ENCODE measurements around the gene HOXA3. TPM values are rescaled to one million over a fixed set of nuclear protein-coding genes. Genes with fewer than 3 reads are reported as not detected.
A peak's percentile ranks its signal among the peaks of the same experiment; 100 is the strongest.

The HOXA3 gene
- total and polyA plus RNA-seq, 2 experiments from 2014 or later, result 0.83 to 4.1 TPM

DNA sequence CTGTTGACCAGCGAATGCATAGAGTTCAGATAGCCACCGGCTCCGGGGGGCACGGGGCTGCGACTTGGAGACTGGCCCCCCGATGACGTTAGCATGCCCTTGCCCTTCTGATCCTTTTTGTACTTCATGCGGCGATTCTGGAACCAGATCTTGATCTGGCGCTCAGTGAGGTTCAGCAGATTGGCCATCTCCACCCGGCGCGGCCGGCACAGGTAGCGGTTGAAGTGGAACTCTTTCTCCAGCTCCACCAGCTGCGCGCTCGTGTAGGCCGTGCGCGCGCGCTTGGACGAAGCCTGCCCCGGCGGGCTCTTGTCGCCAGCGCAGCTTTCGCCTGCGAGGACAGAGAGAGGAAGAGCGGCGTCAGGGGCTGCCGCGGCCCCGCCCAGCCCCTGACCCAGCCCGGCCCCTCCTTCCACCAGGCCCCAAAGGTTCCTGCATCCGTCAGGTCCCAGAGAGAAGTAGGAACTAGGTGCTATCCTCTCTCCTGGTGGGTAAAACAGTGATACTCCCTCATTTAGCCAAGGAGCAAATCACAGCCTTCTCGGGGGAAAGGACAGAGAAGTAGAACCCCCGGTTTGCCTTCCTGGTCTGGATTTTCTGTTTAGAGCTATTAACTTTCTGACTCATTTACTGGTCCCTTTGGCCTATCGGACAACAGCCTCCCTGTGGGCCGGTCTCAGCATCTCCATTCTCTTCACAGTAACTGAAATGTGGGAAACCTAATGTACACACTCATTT is 43.8 kb downstream of the HOXA3 start:
- Histone ChIP-seq H3K4me3 (no peak overlapping the region), H3K9me3 (ENCODE audit: low read depth) (no peaks in the 10 kb centered on the region), H3K79me2 (peaks cover 14% of the 10 kb centered on the region), H3K9me2 (replicated peaks; ENCODE audit: insufficient read depth) (no peaks in the 10 kb centered on the region), H3K27ac (no peak overlapping the region), H3K27me3 (peaks cover 89% of the 10 kb centered on the region), H2AFZ (no peak overlapping the region), H4K20me1 (ENCODE audit: insufficient read depth, poor library complexity, severe bottlenecking) (peaks cover under 1% of the 10 kb centered on the region), H3K4me2 (peak overlapping the region; percentile 59), H3K36me3 (replicated peaks; ENCODE audit: insufficient read depth, low read depth) (no peaks in the 10 kb centered on the region), H3K4me1 (ENCODE audit: insufficient read depth) (peaks cover 20% of the 10 kb centered on the region)
- 41% methylated on average over 28 of the region's 41 CpGs for WGBS (ENCODE audit: low lambda C conversion rate, missing lambda C conversion rate)
- no peak for DNase-seq (ENCODE audit: low spot score)
- TF ChIP-seq EZH2 (IDR thresholded peaks at IDR 0.05; ENCODE audit: borderline replicate concordance), result no peak
- TF ChIP-seq, protein P1, sequence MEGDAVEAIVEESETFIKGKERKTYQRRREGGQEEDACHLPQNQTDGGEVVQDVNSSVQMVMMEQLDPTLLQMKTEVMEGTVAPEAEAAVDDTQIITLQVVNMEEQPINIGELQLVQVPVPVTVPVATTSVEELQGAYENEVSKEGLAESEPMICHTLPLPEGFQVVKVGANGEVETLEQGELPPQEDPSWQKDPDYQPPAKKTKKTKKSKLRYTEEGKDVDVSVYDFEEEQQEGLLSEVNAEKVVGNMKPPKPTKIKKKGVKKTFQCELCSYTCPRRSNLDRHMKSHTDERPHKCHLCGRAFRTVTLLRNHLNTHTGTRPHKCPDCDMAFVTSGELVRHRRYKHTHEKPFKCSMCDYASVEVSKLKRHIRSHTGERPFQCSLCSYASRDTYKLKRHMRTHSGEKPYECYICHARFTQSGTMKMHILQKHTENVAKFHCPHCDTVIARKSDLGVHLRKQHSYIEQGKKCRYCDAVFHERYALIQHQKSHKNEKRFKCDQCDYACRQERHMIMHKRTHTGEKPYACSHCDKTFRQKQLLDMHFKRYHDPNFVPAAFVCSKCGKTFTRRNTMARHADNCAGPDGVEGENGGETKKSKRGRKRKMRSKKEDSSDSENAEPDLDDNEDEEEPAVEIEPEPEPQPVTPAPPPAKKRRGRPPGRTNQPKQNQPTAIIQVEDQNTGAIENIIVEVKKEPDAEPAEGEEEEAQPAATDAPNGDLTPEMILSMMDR (IDR thresholded peaks at IDR 0.05; ENCODE audit: poor library complexity), result no peak
- peak; percentile 16 for TF ChIP-seq EZH2phosphoT487 (IDR thresholded peaks at IDR 0.05; ENCODE audit: low read depth, severe bottlenecking, unreplicated experiment)

DNA sequence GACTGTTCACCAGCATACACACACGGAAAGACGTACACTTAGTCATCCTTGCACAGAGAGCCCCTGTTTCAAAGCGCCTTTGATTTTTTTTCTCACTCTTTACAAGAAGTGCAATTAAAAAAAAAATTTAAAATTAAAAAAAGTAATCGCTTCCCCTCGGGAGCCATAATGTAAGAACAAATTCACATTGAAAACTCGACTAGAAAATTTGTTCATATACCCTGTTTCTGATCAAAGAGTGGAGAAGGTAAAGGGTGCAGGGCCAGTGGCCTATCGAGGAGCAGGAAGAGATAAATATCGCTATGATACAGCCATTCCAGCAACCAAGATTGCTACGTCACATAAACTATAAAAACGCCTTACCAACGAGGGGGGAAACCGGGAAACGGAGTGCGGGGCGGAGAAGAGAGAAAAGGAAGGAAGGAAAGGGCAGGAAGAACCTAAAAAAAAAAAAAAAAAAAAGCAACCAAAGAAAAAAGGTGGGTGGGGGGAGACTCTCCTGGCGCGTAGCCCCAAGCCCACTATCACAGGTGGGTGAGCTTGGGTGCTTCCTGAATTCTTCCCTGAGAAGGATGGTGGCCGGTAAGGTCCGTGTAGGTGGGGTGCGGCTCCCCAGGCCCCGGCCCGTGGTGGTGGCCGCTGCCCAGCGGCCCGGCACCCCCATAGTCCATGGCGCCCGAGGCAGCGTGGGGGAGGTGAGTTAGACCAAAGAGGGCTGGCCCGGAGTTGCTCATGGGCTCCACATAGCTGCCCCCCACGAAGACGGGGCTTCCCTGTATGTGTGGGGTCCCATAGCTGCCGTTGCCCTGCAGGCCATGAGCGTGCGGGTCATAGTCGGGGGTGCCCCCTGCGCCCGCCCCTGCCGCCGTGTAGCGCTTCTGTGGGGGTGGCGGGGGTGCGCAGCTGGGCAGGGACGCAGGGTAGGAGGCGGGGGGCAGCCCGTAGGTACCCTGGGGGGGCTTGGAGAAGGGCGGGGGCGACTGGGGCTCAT is 44.7 kb downstream of the HOXA3 start:
- peak overlapping the region; percentile 59 for H3K4me2 ChIP-seq
- 39% methylated on average over 37 of the region's 47 CpGs for WGBS (ENCODE audit: low lambda C conversion rate, missing lambda C conversion rate)
- H3K27me3 ChIP-seq, result peaks cover 92% of the 10 kb centered on the region
- TF ChIP-seq EZH2phosphoT487 (IDR thresholded peaks at IDR 0.05; ENCODE audit: low read depth, severe bottlenecking, unreplicated experiment) (no peak), EZH2 (IDR thresholded peaks at IDR 0.05; ENCODE audit: borderline replicate concordance) (no peak)
- TF ChIP-seq, protein P1 (IDR thresholded peaks at IDR 0.05; ENCODE audit: poor library complexity), result no peak
- peaks cover 17% of the 10 kb centered on the region for H3K4me1 ChIP-seq (ENCODE audit: insufficient read depth)
- H3K4me3 ChIP-seq, result no peak overlapping the region
- no peak overlapping the region for H3K27ac ChIP-seq
- no peaks in the 10 kb centered on the region for H3K9me3 ChIP-seq (ENCODE audit: low read depth)
- peaks cover 12% of the 10 kb centered on the region for H3K79me2 ChIP-seq
- no peak overlapping the region for H2AFZ ChIP-seq
- no peaks in the 10 kb centered on the region for H3K36me3 ChIP-seq (replicated peaks; ENCODE audit: insufficient read depth, low read depth)
- DNase-seq (ENCODE audit: low spot score), result no peak
- H3K9me2 ChIP-seq (replicated peaks; ENCODE audit: insufficient read depth), result no peaks in the 10 kb centered on the region
- peaks cover 4% of the 10 kb centered on the region for H4K20me1 ChIP-seq (ENCODE audit: insufficient read depth, poor library complexity, severe bottlenecking)

DNA sequence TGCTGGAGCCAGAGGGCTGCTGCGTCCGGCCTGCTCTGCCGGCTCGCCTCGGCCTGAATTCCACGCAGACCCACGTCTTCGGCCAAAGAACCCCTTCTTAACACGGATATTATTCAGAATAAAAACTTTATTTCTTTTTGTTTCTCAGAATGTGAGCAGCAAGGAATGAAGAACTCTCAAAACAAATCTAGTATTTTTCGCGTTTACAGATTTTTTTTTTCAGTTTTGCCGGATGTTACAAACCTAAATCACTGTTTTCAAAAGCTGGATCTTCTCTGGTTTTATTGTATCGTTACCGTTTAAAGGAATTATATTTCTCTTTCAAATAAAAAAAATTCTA is 45.5 kb downstream of the HOXA3 start:
- 30% methylated on average over 14 of the region's 14 CpGs for WGBS (ENCODE audit: low lambda C conversion rate, missing lambda C conversion rate)
- no peak overlapping the region for H3K4me3 ChIP-seq
- H3K4me2 ChIP-seq, result peak overlapping the region; percentile 68

More for the DNA sequence above, 45.5 kb downstream of the HOXA3 start:
- TF ChIP-seq EZH2 (IDR thresholded peaks at IDR 0.05; ENCODE audit: borderline replicate concordance) (peak; percentile 22), EZH2phosphoT487 (IDR thresholded peaks at IDR 0.05; ENCODE audit: low read depth, severe bottlenecking, unreplicated experiment) (no peak)
- TF ChIP-seq, protein P1 (IDR thresholded peaks at IDR 0.05; ENCODE audit: poor library complexity), result no peak
- peaks cover 92% of the 10 kb centered on the region for H3K27me3 ChIP-seq
- H3K4me1 ChIP-seq (ENCODE audit: insufficient read depth), result peaks cover 17% of the 10 kb centered on the region
- H3K27ac ChIP-seq, result no peak overlapping the region
- H3K36me3 ChIP-seq (replicated peaks; ENCODE audit: insufficient read depth, low read depth), result no peaks in the 10 kb centered on the region
- H3K9me3 ChIP-seq (ENCODE audit: low read depth), result no peaks in the 10 kb centered on the region
- DNase-seq (ENCODE audit: low spot score), result no peak
- no peak overlapping the region for H2AFZ ChIP-seq
- peaks cover 4% of the 10 kb centered on the region for H4K20me1 ChIP-seq (ENCODE audit: insufficient read depth, poor library complexity, severe bottlenecking)
- H3K79me2 ChIP-seq, result peaks cover 4% of the 10 kb centered on the region
- no peaks in the 10 kb centered on the region for H3K9me2 ChIP-seq (replicated peaks; ENCODE audit: insufficient read depth)

Data from hepatocyte (in vitro differentiated cells).